GM23338 (cell line): ENCODE measurements around the gene CLRN2. TPM values are rescaled to one million over a fixed set of nuclear protein-coding genes. Genes with fewer than 3 reads are reported as not detected.

ENCODE experiments used
- ATAC-seq: fragments of 200-7000 bp; cut with Tn5 transposase; 3 replicates; pipeline ENCODE4 v1.9.1; 2020
- DNase-seq: peaks from one replicate; pipeline ENCODE4 v3.0.0-alpha.2; 2015; ENCODE audit warnings: low spot score
- H2AFZ ChIP-seq: fragments of 200-600 bp; sonication (generic); 2 replicates; pipeline ENCODE4 v1.8.0; 2016; ENCODE audit warnings: antibody characterized with exemption, mild to moderate bottlenecking, moderate library complexity
- H3F3A ChIP-seq: fragments of 200-600 bp; sonication (generic); replicated peaks from 2 replicates; pipeline ENCODE4 v1.8.0; 2017; ENCODE audit warnings: antibody characterized with exemption, mixed run types, low read depth
- H3K27ac ChIP-seq: fragments of 200-600 bp; sonication (generic); 2 replicates; pipeline ENCODE4 v1.6.1; 2016; ENCODE audit warnings: low read depth
- H3K27me3 ChIP-seq: fragments of 200-600 bp; sonication (generic); 2 replicates; pipeline ENCODE4 v1.8.0; 2016; ENCODE audit warnings: mild to moderate bottlenecking, mixed run types, moderate library complexity; ENCODE audit not compliant: insufficient read depth
- H3K36me3 ChIP-seq: fragments of 200-600 bp; sonication (generic); 2 replicates; pipeline ENCODE4 v1.8.0; 2016; ENCODE audit warnings: mild to moderate bottlenecking; ENCODE audit not compliant: insufficient read depth
- H3K4me1 ChIP-seq: fragments of 200-600 bp; sonication (generic); 2 replicates; pipeline ENCODE4 v1.8.0; 2016; ENCODE audit warnings: mild to moderate bottlenecking, moderate library complexity; ENCODE audit not compliant: insufficient read depth
- H3K4me2 ChIP-seq: fragments of 200-600 bp; sonication (generic); 2 replicates; pipeline ENCODE4 v1.7.1; 2017; ENCODE audit warnings: mixed run types
- H3K4me3 ChIP-seq: fragments of 200-600 bp; sonication (generic); 2 replicates; pipeline ENCODE4 v1.6.1; 2016; ENCODE audit warnings: mixed run types
- H3K79me2 ChIP-seq: fragments of 200-600 bp; sonication (generic); replicated peaks from 2 replicates; pipeline ENCODE4 v1.8.0; 2017; ENCODE audit warnings: mild to moderate bottlenecking; ENCODE audit not compliant: insufficient read depth
- H3K9me2 ChIP-seq: fragments of 200-600 bp; sonication (generic); 2 replicates; pipeline ENCODE4 v1.8.0; 2017; ENCODE audit not compliant: insufficient read depth
- H4K20me1 ChIP-seq: fragments of 200-600 bp; sonication (generic); replicated peaks from 2 replicates; pipeline ENCODE4 v1.8.0; 2017; ENCODE audit warnings: mild to moderate bottlenecking; ENCODE audit not compliant: insufficient read depth
- H3K27ac Mint-ChIP-seq: 2 replicates; pipeline ENCODE4 v1.8.0; 2020; ENCODE audit warnings: inconsistent platforms, mild to moderate bottlenecking, moderate library complexity, mixed read lengths
- H3K27me3 Mint-ChIP-seq: 3 replicates; pipeline ENCODE4 v1.8.0; 2022; ENCODE audit warnings: low read depth, mild to moderate bottlenecking, moderate library complexity, mixed read lengths, inconsistent platforms; ENCODE audit not compliant: insufficient read depth, poor library complexity
- H3K36me3 Mint-ChIP-seq: 3 replicates; pipeline ENCODE4 v1.8.0; 2021; ENCODE audit warnings: low read depth, mild to moderate bottlenecking, inconsistent platforms, moderate library complexity, mixed read lengths
- H3K4me1 Mint-ChIP-seq: 3 replicates; pipeline ENCODE4 v1.8.0; 2020; ENCODE audit warnings: mild to moderate bottlenecking, inconsistent platforms, mixed read lengths
- H3K4me3 Mint-ChIP-seq: 3 replicates; pipeline ENCODE4 v1.8.0; 2021; ENCODE audit warnings: moderate library complexity, mild to moderate bottlenecking, inconsistent platforms, mixed read lengths
- H3K9me3 Mint-ChIP-seq: 3 replicates; pipeline ENCODE4 v1.8.0; 2020; ENCODE audit warnings: moderate library complexity, mild to moderate bottlenecking, inconsistent platforms, mixed read lengths
- CREB1 ChIP-seq: fragments of 250-450 bp; sonication (Bioruptor Pico); IDR thresholded peaks from 2 replicates; pipeline ENCODE4 v1.5.0; 2020; ENCODE audit warnings: low read depth, mild to moderate bottlenecking, moderate library complexity
- EZH2 ChIP-seq: fragments of 200-600 bp; sonication (generic); IDR thresholded peaks from one replicate; pipeline ENCODE4 v1.8.0; 2017; ENCODE audit warnings: antibody characterized with exemption, mild to moderate bottlenecking, low read depth; ENCODE audit not compliant: unreplicated experiment
- EZH2phosphoT487 ChIP-seq: fragments of 200-600 bp; sonication (generic); IDR thresholded peaks from one replicate; pipeline ENCODE4 v1.8.1; 2018; ENCODE audit warnings: antibody characterized with exemption; ENCODE audit not compliant: unreplicated experiment
- JUNB ChIP-seq: IDR thresholded peaks from one replicate; pipeline ENCODE4 v1.6.1; 2016; ENCODE audit warnings: antibody characterized with exemption; ENCODE audit not compliant: unreplicated experiment
- NANOG ChIP-seq: IDR thresholded peaks from 2 replicates; pipeline ENCODE4 v1.6.1; 2016; ENCODE audit warnings: antibody characterized with exemption, borderline replicate concordance
- POLR2AphosphoS5 ChIP-seq: IDR thresholded peaks from 2 replicates; pipeline ENCODE4 v1.6.1; 2016; ENCODE audit warnings: antibody characterized with exemption, low read depth
- STAT1 ChIP-seq: IDR thresholded peaks from one replicate; pipeline ENCODE4 v1.6.1; 2016; ENCODE audit warnings: antibody characterized with exemption; ENCODE audit not compliant: unreplicated experiment
- ZNF114 ChIP-seq: fragments of 250-450 bp; sonication (Bioruptor Pico); IDR thresholded peaks from 2 replicates; pipeline ENCODE4 v1.5.0; 2020; ENCODE audit warnings: mild to moderate bottlenecking, moderate library complexity
- ZNF331 ChIP-seq: fragments of 250-450 bp; sonication (Bioruptor Pico); IDR thresholded peaks from 2 replicates; pipeline ENCODE4 v1.5.0; 2020; ENCODE audit warnings: low read depth, mild to moderate bottlenecking, moderate library complexity
- polyA plus RNA-seq: library from polyadenylated mRNA; unstranded; fragments of >200 nt; fragmentation: Nextera tagmentation; extraction: Ambion mirVana; gene quantifications from 2 replicates; pipeline ENCODE4 v1.2.1, GENCODE V29; 2016
- total RNA-seq: library from RNA; depleted of rRNA; stranded (reverse); fragments of >200 nt; shearing (Covaris generic); gene quantifications from 2 replicates; pipeline ENCODE4 v1.2.3, GENCODE V29; 2014
- TF ChIP-seq, protein P1 (sequence below): IDR thresholded peaks from 2 replicates; pipeline ENCODE4 v1.6.1; 2016; ENCODE audit warnings: antibody characterized with exemption
- TF ChIP-seq, protein P2 (sequence below): IDR thresholded peaks from one replicate; pipeline ENCODE4 v1.6.1; 2018; ENCODE audit warnings: antibody characterized with exemption; ENCODE audit not compliant: unreplicated experiment
- TF ChIP-seq, protein P3 (sequence below), 2 experiments: fragments of 200-600 bp in 1 of 2; sonication (generic) in 1 of 2; conservative IDR thresholded peaks; 2 replicates each; pipeline versions ENCODE4 v1.5.1 to v1.6.1; 2016 to 2017; ENCODE audit warnings: antibody characterized with exemption in 2 of 2, low read depth in 2 of 2, mild to moderate bottlenecking in 2 of 2, moderate library complexity in 1 of 2

The CLRN2 gene
- total and polyA plus RNA-seq, 2 experiments from 2014 or later: not detected

DNA sequence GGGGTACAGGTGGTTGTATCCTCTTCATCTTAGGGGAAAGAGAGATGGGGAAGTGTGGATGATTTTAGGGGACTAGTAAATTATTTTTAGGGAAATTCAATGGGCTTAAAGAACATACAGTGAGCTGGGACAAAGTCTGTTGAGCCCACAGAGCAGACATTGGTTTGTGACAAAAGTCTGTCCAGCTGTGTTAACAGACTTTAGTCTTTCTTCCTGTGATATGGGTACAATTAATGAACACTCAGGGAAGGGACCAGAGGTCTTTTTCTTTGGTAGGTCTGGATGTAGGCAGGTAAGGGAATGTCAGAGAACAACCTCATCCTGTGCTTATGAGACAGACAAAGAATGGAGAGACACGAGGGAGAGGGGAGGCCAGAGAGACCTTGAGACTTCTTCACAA, 2.0 kb downstream of the CLRN2 start (continued):
- TF ChIP-seq, protein P1, sequence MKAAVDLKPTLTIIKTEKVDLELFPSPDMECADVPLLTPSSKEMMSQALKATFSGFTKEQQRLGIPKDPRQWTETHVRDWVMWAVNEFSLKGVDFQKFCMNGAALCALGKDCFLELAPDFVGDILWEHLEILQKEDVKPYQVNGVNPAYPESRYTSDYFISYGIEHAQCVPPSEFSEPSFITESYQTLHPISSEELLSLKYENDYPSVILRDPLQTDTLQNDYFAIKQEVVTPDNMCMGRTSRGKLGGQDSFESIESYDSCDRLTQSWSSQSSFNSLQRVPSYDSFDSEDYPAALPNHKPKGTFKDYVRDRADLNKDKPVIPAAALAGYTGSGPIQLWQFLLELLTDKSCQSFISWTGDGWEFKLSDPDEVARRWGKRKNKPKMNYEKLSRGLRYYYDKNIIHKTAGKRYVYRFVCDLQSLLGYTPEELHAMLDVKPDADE: no peak
- no peak for TF ChIP-seq POLR2AphosphoS5
- no peak for TF ChIP-seq STAT1
- TF ChIP-seq, protein P2, sequence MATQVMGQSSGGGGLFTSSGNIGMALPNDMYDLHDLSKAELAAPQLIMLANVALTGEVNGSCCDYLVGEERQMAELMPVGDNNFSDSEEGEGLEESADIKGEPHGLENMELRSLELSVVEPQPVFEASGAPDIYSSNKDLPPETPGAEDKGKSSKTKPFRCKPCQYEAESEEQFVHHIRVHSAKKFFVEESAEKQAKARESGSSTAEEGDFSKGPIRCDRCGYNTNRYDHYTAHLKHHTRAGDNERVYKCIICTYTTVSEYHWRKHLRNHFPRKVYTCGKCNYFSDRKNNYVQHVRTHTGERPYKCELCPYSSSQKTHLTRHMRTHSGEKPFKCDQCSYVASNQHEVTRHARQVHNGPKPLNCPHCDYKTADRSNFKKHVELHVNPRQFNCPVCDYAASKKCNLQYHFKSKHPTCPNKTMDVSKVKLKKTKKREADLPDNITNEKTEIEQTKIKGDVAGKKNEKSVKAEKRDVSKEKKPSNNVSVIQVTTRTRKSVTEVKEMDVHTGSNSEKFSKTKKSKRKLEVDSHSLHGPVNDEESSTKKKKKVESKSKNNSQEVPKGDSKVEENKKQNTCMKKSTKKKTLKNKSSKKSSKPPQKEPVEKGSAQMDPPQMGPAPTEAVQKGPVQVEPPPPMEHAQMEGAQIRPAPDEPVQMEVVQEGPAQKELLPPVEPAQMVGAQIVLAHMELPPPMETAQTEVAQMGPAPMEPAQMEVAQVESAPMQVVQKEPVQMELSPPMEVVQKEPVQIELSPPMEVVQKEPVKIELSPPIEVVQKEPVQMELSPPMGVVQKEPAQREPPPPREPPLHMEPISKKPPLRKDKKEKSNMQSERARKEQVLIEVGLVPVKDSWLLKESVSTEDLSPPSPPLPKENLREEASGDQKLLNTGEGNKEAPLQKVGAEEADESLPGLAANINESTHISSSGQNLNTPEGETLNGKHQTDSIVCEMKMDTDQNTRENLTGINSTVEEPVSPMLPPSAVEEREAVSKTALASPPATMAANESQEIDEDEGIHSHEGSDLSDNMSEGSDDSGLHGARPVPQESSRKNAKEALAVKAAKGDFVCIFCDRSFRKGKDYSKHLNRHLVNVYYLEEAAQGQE: no peak
- TF ChIP-seq, protein P3, sequence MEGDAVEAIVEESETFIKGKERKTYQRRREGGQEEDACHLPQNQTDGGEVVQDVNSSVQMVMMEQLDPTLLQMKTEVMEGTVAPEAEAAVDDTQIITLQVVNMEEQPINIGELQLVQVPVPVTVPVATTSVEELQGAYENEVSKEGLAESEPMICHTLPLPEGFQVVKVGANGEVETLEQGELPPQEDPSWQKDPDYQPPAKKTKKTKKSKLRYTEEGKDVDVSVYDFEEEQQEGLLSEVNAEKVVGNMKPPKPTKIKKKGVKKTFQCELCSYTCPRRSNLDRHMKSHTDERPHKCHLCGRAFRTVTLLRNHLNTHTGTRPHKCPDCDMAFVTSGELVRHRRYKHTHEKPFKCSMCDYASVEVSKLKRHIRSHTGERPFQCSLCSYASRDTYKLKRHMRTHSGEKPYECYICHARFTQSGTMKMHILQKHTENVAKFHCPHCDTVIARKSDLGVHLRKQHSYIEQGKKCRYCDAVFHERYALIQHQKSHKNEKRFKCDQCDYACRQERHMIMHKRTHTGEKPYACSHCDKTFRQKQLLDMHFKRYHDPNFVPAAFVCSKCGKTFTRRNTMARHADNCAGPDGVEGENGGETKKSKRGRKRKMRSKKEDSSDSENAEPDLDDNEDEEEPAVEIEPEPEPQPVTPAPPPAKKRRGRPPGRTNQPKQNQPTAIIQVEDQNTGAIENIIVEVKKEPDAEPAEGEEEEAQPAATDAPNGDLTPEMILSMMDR (conservative IDR thresholded peaks at IDR 0.05; ENCODE audit: low read depth in 2 of 2): no peak
- no peak for TF ChIP-seq CREB1 (CRISPR knock-in tag)

DNA sequence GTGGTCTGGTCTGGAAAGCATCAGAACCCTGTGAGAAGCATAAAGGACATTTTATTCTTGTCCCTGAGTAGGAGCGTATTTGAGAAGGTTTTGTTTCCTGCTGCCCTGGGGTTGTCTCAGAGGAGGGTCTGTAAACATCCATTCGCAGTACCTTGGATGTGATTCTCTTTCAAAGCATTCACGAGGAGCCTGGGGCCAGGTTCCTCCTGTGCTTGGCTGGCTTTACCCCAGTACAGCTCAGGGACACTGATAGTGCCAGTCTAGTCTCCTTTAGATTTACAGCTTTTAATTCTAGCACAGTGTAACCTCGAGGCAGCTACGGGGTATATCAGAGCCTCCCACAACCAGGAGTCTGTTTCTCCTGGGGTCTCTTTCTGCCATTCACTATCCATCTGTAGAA, 2.7 kb downstream of the CLRN2 start:
- H3K4me3 ChIP-seq: peak overlapping the region; percentile 14; the same call in 1 of the 2 replicates
- TF ChIP-seq EZH2 (no peak), NANOG (no peak), POLR2AphosphoS5 (no peak), EZH2phosphoT487 (no peak), ZNF114 (no peak), ZNF331 (CRISPR knock-in tag) (no peak), JUNB (no peak), STAT1 (no peak)
- TF ChIP-seq, protein P1: no peak
- TF ChIP-seq, protein P2: no peak
- TF ChIP-seq, protein P3 (conservative IDR thresholded peaks at IDR 0.05; ENCODE audit: low read depth in 2 of 2): no peak

More for the DNA sequence above, 2.7 kb downstream of the CLRN2 start:
- Mint-ChIP-seq H3K4me1 (peaks cover 38% of the 10 kb centered on the region), H3K9me3 (no peaks in the 10 kb centered on the region), H3K27ac (peak overlapping the region; percentile 63; the same call in 1 of the 2 replicates), H3K4me3 (peak overlapping the region; percentile 27; the same call in 1 of the 3 replicates), H3K27me3 (peaks cover 4% of the 10 kb centered on the region), H3K36me3 (no peaks in the 10 kb centered on the region)
- no peaks in the 10 kb centered on the region for H3F3A ChIP-seq
- no peak overlapping the region for H3K27ac ChIP-seq
- peak; percentile 90 for ATAC-seq
- peak overlapping the region; percentile 39 for H3K4me2 ChIP-seq
- no peaks in the 10 kb centered on the region for H4K20me1 ChIP-seq
- H3K4me1 ChIP-seq: peaks cover 34% of the 10 kb centered on the region
- 0 out of 2 replicates have a peak, but pooled peaks cover 5% of the 10 kb centered on the region for H3K27me3 ChIP-seq
- no peaks in the 10 kb centered on the region for H3K36me3 ChIP-seq
- peak overlapping the region; percentile 74 for H2AFZ ChIP-seq
- no peaks in the 10 kb centered on the region for H3K79me2 ChIP-seq
- peak; percentile 20 for DNase-seq
- no peaks in the 10 kb centered on the region for H3K9me2 ChIP-seq
